A673 (cell line): ENCODE results near the gene CDC7. TPM values are rescaled to one million over a fixed set of nuclear protein-coding genes. Genes with fewer than 3 reads are reported as not detected.
A peak's percentile ranks its signal among the peaks of the same experiment; 100 is the strongest.

Source experiments
- BruUV-seq: library from RNA; stranded (reverse); fragments of 400-500 nt; replicated peaks from 2 replicates; lab custom pipeline; 2021; lab: Mats Ljungman, UMichigan
- CTCF ChIA-PET: fragments of 300-600 bp; sonication (Branson Sonifier 250); formaldehyde crosslinking; loops from one replicate; lab custom pipeline; 2022; ENCODE audit warnings: antibody characterized with exemption; lab: Charles Lee
- POLR2A ChIA-PET: fragments of 300-600 bp; sonication (Branson Sonifier 250); formaldehyde crosslinking; loops from one replicate; lab custom pipeline; 2022; ENCODE audit warnings: antibody characterized with exemption; ENCODE audit not compliant: low non-redundant PET; lab: Charles Lee
- DNase-seq: peaks from one replicate; pipeline ENCODE4 v3.0.0-alpha.2; 2015; ENCODE audit warnings: low spot score
- H3K27ac ChIP-seq: fragments of 200-600 bp; sonication (generic); 2 replicates; pipeline ENCODE4 v1.5.1; 2016; ENCODE audit warnings: mixed run types, low read depth, mild to moderate bottlenecking, mixed read lengths, antibody characterized with exemption, low read length; ENCODE audit not compliant: poor library complexity, severe bottlenecking
- H3K27me3 ChIP-seq: fragments of 200-600 bp; sonication (generic); replicated peaks from 2 replicates; pipeline ENCODE4 v1.6.1; 2017; ENCODE audit warnings: mixed run types, low read depth, mild to moderate bottlenecking, mixed read lengths, antibody characterized with exemption, low read length; ENCODE audit not compliant: insufficient read depth, poor library complexity
- H3K36me3 ChIP-seq: fragments of 200-600 bp; sonication (generic); 2 replicates; pipeline ENCODE4 v1.6.1; 2016; ENCODE audit warnings: mixed run types, mild to moderate bottlenecking, mixed read lengths, antibody characterized with exemption, low read length; ENCODE audit not compliant: insufficient read depth, poor library complexity, severe bottlenecking
- H3K4me1 ChIP-seq: fragments of 200-600 bp; sonication (generic); 2 replicates; pipeline ENCODE4 v1.6.1; 2017; ENCODE audit warnings: mixed run types, mild to moderate bottlenecking, mixed read lengths, antibody characterized with exemption, low read length; ENCODE audit not compliant: insufficient read depth, poor library complexity, severe bottlenecking
- H3K4me3 ChIP-seq: fragments of 200-600 bp; sonication (generic); 2 replicates; pipeline ENCODE4 v1.5.1; 2016; ENCODE audit warnings: low read depth, mixed run types, mild to moderate bottlenecking, mixed read lengths, low read length; ENCODE audit not compliant: poor library complexity, severe bottlenecking
- H3K9me3 ChIP-seq: fragments of 200-600 bp; sonication (generic); 2 replicates; pipeline ENCODE4 v1.6.1; 2016; ENCODE audit warnings: mixed run types, low read depth, mild to moderate bottlenecking, mixed read lengths, antibody characterized with exemption, low read length; ENCODE audit not compliant: poor library complexity, severe bottlenecking
- CTCF ChIP-seq: fragments of 300-800, 200-600 bp; sonication (generic); conservative IDR thresholded peaks from 2 replicates; pipeline ENCODE4 v1.5.1; 2017; ENCODE audit warnings: low read depth, mild to moderate bottlenecking, antibody characterized with exemption, low read length, moderate library complexity, mixed read lengths
- EZH2 ChIP-seq: fragments of 200-600 bp; sonication (generic); IDR thresholded peaks from 2 replicates; pipeline ENCODE4 v1.6.1; 2017; ENCODE audit warnings: borderline replicate concordance, low read depth, mild to moderate bottlenecking, mixed read lengths, antibody characterized with exemption, low read length; ENCODE audit not compliant: poor library complexity, severe bottlenecking
- intact Hi-C: fragments of 100-400 bp; cut with micrococcal nuclease; formaldehyde crosslinking; loops from one replicate; pipeline ENCODE4 v1.10.0; 2022; ENCODE audit not compliant: unreplicated experiment
- total RNA-seq: library from RNA; stranded (reverse); gene quantifications from 2 replicates; pipeline ENCODE4 v1.2.3, GENCODE V29; 2021

CDC7 gene
- total RNA-seq, 1 experiment from 2014 or later, result 34.0 TPM

- intact Hi-C loops, result loop anchor here (5.0 kb wide), 3 partner anchors 100 to 335 kb away; partner anchors contain the start of gene HFM1
- peaks cover 20% of the 10 kb centered on the region for H3K4me1 ChIP-seq
- no peaks in the 10 kb centered on the region for H3K9me3 ChIP-seq
- DNase-seq, result no peak
- H3K27me3 ChIP-seq, result no peaks in the 10 kb centered on the region
- BruUV-seq, result no TSS peak
- ChIA-PET POLR2A (no interaction called here), CTCF (interaction anchor here (0.7 kb wide), 1 partner anchor 336 kb away, joined by 3 read pairs; no protein-coding TSS in a partner anchor)
- peaks cover 3% of the 10 kb centered on the region for H3K36me3 ChIP-seq
- peak overlapping the region; percentile 95 for H3K27ac ChIP-seq
- no peak for TF ChIP-seq CTCF
- no peak for TF ChIP-seq EZH2
- peak overlapping the region; percentile 56 for H3K4me3 ChIP-seq
Measured at GRCh38 chr1:91501971-91502671, 1.5 kb downstream of the CDC7 start.

DNA sequence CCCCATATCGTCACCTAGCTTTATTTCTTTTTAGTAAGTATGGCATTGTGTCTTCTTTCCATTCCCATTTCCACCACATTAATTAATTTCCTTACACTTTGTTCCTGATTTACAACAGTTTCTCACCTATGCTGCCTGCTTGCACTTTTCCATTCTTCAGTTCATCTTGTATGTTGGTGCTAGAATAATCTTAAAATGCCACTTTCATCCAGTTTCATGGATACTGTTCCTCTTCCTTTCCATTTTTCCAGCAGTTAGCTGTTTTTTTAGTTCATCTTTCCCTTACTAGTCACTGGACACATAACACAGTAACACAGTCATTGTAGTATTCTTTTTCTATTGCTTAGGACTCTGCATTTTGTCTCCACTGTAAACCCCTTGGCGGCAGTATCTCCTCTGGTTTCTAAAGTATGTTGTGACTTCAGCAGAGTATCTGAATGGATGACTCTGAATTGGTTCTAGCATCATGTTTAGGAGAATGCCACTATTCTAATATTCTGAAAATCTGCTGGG lies 2.1 kb downstream of the CDC7 start:
- TF ChIP-seq EZH2, result no peak
- TF ChIP-seq CTCF, result peak; percentile 36; the same call in 1 of the 2 replicates
- Histone ChIP-seq H3K27me3 (no peaks in the 10 kb centered on the region), H3K36me3 (peaks cover 3% of the 10 kb centered on the region), H3K9me3 (no peaks in the 10 kb centered on the region), H3K27ac (no peak overlapping the region), H3K4me1 (peaks cover 26% of the 10 kb centered on the region), H3K4me3 (peak overlapping the region; percentile 56)
- intact Hi-C loops, result loop anchor here (5.0 kb wide), 3 partner anchors 100 to 335 kb away; partner anchors contain the start of gene HFM1
- CTCF ChIA-PET, result interaction anchor here (0.6 kb wide), 1 partner anchor 381 kb away, joined by 6 read pairs; no protein-coding TSS in a partner anchor
- POLR2A ChIA-PET, result no interaction called here
- DNase-seq, result peak; percentile 36
- no TSS peak for BruUV-seq

GRCh38 chr1:91503332-91503900 lies 2.8 kb downstream of the CDC7 start:
- TF ChIP-seq CTCF (no peak), EZH2 (no peak)
- Histone ChIP-seq H3K4me3 (no peak overlapping the region), H3K36me3 (peaks cover 8% of the 10 kb centered on the region), H3K4me1 (peaks cover 33% of the 10 kb centered on the region), H3K27me3 (no peaks in the 10 kb centered on the region), H3K9me3 (no peaks in the 10 kb centered on the region), H3K27ac (no peak overlapping the region)
- CTCF ChIA-PET, result interaction anchor here (0.6 kb wide), 1 partner anchor 380 kb away, joined by 6 read pairs; no protein-coding TSS in a partner anchor
- intact Hi-C loops, result loop anchor here (5.0 kb wide), 3 partner anchors 101 to 336 kb away; partner anchors contain the start of gene HFM1
- POLR2A ChIA-PET, result no interaction called here
- BruUV-seq, result no TSS peak
- no peak for DNase-seq
